HepG2 (cell line): ENCODE results near the gene MRPL28. TPM values are rescaled to one million over a fixed set of nuclear protein-coding genes. Genes with fewer than 3 reads are reported as not detected.

ENCODE experiments used
- AHR ChIP-seq: IDR thresholded peaks from 2 replicates; pipeline ENCODE4 v1.6.1; 2018; ENCODE audit warnings: missing genetic modification reagents, missing compliant biosample characterization
- CBFB ChIP-seq: sonication (generic); formaldehyde crosslinking; IDR thresholded peaks from 2 replicates; pipeline ENCODE4 v1.4.0; 2020; ENCODE audit warnings: missing genetic modification reagents
- CBX2 ChIP-seq, 2 experiments: fragments of 200-600 bp in 1 of 2; sonication (generic); formaldehyde crosslinking in 1 of 2; IDR thresholded peaks; 2 replicates each; pipeline versions ENCODE4 v1.7.0 to v1.8.1; 2018 to 2022; ENCODE audit warnings: low read depth in 2 of 2, low read length in 1 of 2, mild to moderate bottlenecking in 1 of 2, missing genetic modification reagents in 1 of 2
- CCDC6 ChIP-seq: sonication (generic); formaldehyde crosslinking; IDR thresholded peaks from 2 replicates; pipeline ENCODE4 v1.8.1; 2022; ENCODE audit warnings: mild to moderate bottlenecking, missing genetic modification reagents, moderate library complexity
- EP300 ChIP-seq, 3 experiments: sonication (generic) in 1 of 3; formaldehyde crosslinking in 1 of 3; IDR thresholded peaks; 2 replicates each; pipeline versions ENCODE4 v1.5.1 to v1.6.1; 2011 to 2020; ENCODE audit warnings: low read depth in 2 of 3, low read length in 2 of 3, borderline replicate concordance in 1 of 3, improper control_type of control experiment in 1 of 3, mild to moderate bottlenecking in 1 of 3, missing genetic modification reagents in 1 of 3, moderate library complexity in 1 of 3
- FLYWCH1 ChIP-seq: sonication (generic); formaldehyde crosslinking; IDR thresholded peaks from 2 replicates; pipeline ENCODE4 v1.8.1; 2023; ENCODE audit warnings: mild to moderate bottlenecking, missing genetic modification reagents
- HNF4G ChIP-seq, 2 experiments: sonication (generic) in 1 of 2; formaldehyde crosslinking in 1 of 2; IDR thresholded peaks; 2 replicates each; pipeline versions ENCODE4 v1.4.0 to v1.6.1; 2011 to 2020; ENCODE audit warnings: borderline replicate concordance in 2 of 2, low read depth in 2 of 2, mild to moderate bottlenecking in 2 of 2, low read length in 1 of 2, missing genetic modification reagents in 1 of 2, moderate library complexity in 1 of 2
- KAT7 ChIP-seq: IDR thresholded peaks from 2 replicates; pipeline ENCODE4 v1.6.1; 2018; ENCODE audit warnings: borderline replicate concordance, missing compliant biosample characterization
- NCOA2 ChIP-seq: sonication (generic); formaldehyde crosslinking; IDR thresholded peaks from 2 replicates; pipeline ENCODE4 v1.8.0; 2022; ENCODE audit warnings: inconsistent platforms
- NFE2L1 ChIP-seq: sonication (generic); formaldehyde crosslinking; IDR thresholded peaks from 2 replicates; pipeline ENCODE4 v1.4.0; 2020; ENCODE audit warnings: missing genetic modification reagents, mild to moderate bottlenecking, borderline replicate concordance
- RELA ChIP-seq: sonication (generic); formaldehyde crosslinking; IDR thresholded peaks from 2 replicates; pipeline ENCODE4 v1.4.0; 2020; ENCODE audit warnings: missing genetic modification reagents
- SMARCE1 ChIP-seq: fragments of 450-650 bp; IDR thresholded peaks from 2 replicates; pipeline ENCODE4 v1.6.1; 2017; ENCODE audit warnings: borderline replicate concordance
- SP5 ChIP-seq: IDR thresholded peaks from 2 replicates; pipeline ENCODE4 v1.6.1; 2016; ENCODE audit warnings: low read depth, borderline replicate concordance
- ZBTB44 ChIP-seq: sonication (generic); formaldehyde crosslinking; IDR thresholded peaks from 2 replicates; pipeline ENCODE4 v1.4.0; 2020; ENCODE audit warnings: missing genetic modification reagents
- ZBTB7B ChIP-seq: sonication (generic); formaldehyde crosslinking; IDR thresholded peaks from 2 replicates; pipeline ENCODE4 v1.4.0; 2020; ENCODE audit warnings: missing genetic modification reagents
- ZNF317 ChIP-seq: sonication (generic); formaldehyde crosslinking; IDR thresholded peaks from 2 replicates; pipeline ENCODE4 v1.5.0; 2020; ENCODE audit warnings: mild to moderate bottlenecking, missing genetic modification reagents
- ZNF484 ChIP-seq: sonication (generic); formaldehyde crosslinking; IDR thresholded peaks from 2 replicates; pipeline ENCODE4 v1.5.1; 2020; ENCODE audit warnings: mild to moderate bottlenecking, low read depth, missing genetic modification reagents, borderline replicate concordance
- ZNF563 ChIP-seq: sonication (generic); formaldehyde crosslinking; IDR thresholded peaks from 2 replicates; pipeline ENCODE4 v1.8.0; 2022; ENCODE audit warnings: mild to moderate bottlenecking, moderate library complexity, missing genetic modification reagents
- ZNF574 ChIP-seq: sonication (generic); formaldehyde crosslinking; IDR thresholded peaks from 2 replicates; pipeline ENCODE4 v1.4.0; 2020; ENCODE audit warnings: missing genetic modification reagents
- ZNF580 ChIP-seq: IDR thresholded peaks from 2 replicates; pipeline ENCODE4 v1.6.1; 2016; ENCODE audit warnings: low read depth, borderline replicate concordance
- ZNF691 ChIP-seq: sonication (generic); formaldehyde crosslinking; IDR thresholded peaks from 2 replicates; pipeline ENCODE4 v1.4.0; 2020; ENCODE audit warnings: missing genetic modification reagents, low read depth, mild to moderate bottlenecking, borderline replicate concordance
- ZNF841 ChIP-seq: sonication (generic); formaldehyde crosslinking; IDR thresholded peaks from 2 replicates; pipeline ENCODE4 v1.8.1; 2023; ENCODE audit warnings: missing genetic modification reagents, borderline replicate concordance
- polyA plus RNA-seq, 8 experiments: library from polyadenylated mRNA; depleted of rRNA in 3 of 8; stranded (reverse) in 7 of 8; unstranded in 1 of 8; fragments of >200 nt; fragmentation: Illumina TruSeq in 4 of 8; extraction: Trizol in 4 of 8; gene quantifications; 2 replicates each; pipeline versions ENCODE4 v1.2.1 to v1.2.3, GENCODE V29; 2011 to 2016; ENCODE audit warnings: low read depth in 4 of 8, missing spikeins in 1 of 8, mixed read lengths in 1 of 8; ENCODE audit not compliant: insufficient read depth in 1 of 8
- total RNA-seq, 5 experiments: library from RNA; depleted of rRNA; stranded (reverse); fragments of >200 nt; fragmentation: Illumina TruSeq; extraction: Trizol; gene quantifications; 2 replicates each; pipeline ENCODE4 v1.2.3, GENCODE V29; 2016; ENCODE audit warnings: low read depth in 1 of 5

MRPL28 gene
- total and polyA plus RNA-seq, 2 of the 13 experiments (the other 11 are each of a cell fraction or from before 2014, with no cell fraction given): 114 to 135 TPM

- TF ChIP-seq FLYWCH1 (CRISPR knock-in tag) (no peak), ZNF691 (no peak), CCDC6 (CRISPR knock-in tag) (no peak), ZNF580 (CRISPR knock-in tag) (no peak), CBFB (CRISPR knock-in tag) (no peak), ZNF563 (0 out of 2 replicates have a peak, but pooled peaks have one; percentile 33), ZNF484 (CRISPR knock-in tag) (no peak), KAT7 (no peak), ZNF841 (CRISPR knock-in tag) (no peak), ZBTB7B (no peak), ZBTB44 (CRISPR knock-in tag) (no peak), NFE2L1 (CRISPR knock-in tag) (no peak), CBX2 (IDR thresholded peaks at IDR 0.05; ENCODE audit: low read depth, low read length) (no peak), CBX2 (CRISPR knock-in tag; IDR thresholded peaks at IDR 0.05; ENCODE audit: low read depth) (no peak), SMARCE1 (no peak), ZNF317 (no peak), HNF4G (IDR thresholded peaks at IDR 0.05; ENCODE audit: borderline replicate concordance, low read depth, low read length) (no peak), HNF4G (CRISPR knock-in tag; IDR thresholded peaks at IDR 0.05; ENCODE audit: borderline replicate concordance, low read depth) (no peak), SP5 (CRISPR knock-in tag) (no peak), EP300 (IDR thresholded peaks at IDR 0.05; ENCODE audit: low read depth in 2 of 2, low read length in 2 of 2) (no peak), EP300 (CRISPR knock-in tag; IDR thresholded peaks at IDR 0.05; ENCODE audit: borderline replicate concordance) (no peak), NCOA2 (CRISPR knock-in tag) (no peak), RELA (CRISPR knock-in tag) (no peak), ZNF574 (no peak), AHR (no peak)
These were observed 387 bp downstream of the MRPL28 start (continued) for GRCh38 chr16:369866-370436.
